RKO (cell line): ENCODE measurements around the gene CCDC34.
"Not testable (repeated sequence)": the region's sequence is repeated elsewhere in the genome, so short reads cannot be mapped to it uniquely, and the experiment has no call there.

Experiments
- DNase-seq: peaks from one replicate; pipeline ENCODE4 v3.0.0-alpha.2; 2016; ENCODE audit warnings: low spot score

The CCDC34 gene

GRCh38 chr11:27361649-27362431, 1.2 kb downstream of the CCDC34 start:
- DNase-seq: peak; percentile 18

DNA sequence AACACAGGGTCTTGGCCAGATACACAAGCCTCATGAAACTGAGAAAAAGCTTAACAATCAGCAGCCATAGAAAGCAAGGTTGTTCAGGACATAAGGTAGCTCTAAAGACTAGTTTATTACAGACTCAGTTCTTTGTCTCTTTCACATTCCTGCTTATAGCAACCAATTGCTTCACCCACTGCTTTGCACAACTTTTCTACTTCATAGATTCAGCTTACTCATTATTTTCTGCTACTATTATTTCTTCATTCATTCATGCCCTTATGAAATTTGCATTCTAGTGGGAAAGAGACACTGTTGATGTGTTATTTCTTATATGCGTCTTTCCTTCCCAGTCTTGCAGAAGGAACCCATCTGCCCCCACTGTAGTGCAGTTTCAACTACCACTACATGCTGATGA, 4.7 kb downstream of the CCDC34 start:
- no peak for DNase-seq

GRCh38 chr11:27357250-27357649, 5.8 kb downstream of the CCDC34 start:
- no peak for DNase-seq

DNA sequence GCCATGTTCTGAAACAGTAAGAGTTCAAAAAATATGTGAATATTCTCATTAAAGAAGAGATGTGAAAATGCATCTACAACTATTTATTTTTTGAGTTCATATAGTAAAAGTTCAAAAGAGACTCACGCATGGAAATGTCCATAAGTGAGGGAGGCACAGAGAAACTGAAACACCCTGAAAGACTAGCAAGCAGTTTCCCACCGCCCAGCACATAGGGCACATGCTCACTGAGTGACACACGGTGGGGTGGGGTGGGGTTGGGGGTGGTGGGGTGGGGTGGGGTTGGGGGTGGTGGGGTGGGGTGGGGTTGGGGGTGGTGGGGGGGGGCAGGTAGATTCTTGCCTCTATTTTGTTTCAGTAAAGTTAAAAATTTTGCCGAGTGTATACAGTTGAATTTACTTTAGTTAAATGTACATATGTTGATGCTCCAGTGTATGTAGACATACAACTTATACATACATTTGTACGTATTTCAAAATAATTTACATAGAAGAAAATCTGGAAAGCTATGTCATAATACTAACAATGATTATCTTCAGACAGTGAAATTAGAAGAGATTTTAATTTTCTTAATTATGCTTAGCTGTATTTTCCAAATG, 6.3 kb downstream of the CCDC34 start:
- no peak for DNase-seq

- DNase-seq: no peak
These were observed 7.4 kb downstream of the CCDC34 start for GRCh38 chr11:27355575-27356104.

- DNase-seq: no peak
These were observed 8.6 kb downstream of the CCDC34 start for GRCh38 chr11:27354359-27354965.

DNA sequence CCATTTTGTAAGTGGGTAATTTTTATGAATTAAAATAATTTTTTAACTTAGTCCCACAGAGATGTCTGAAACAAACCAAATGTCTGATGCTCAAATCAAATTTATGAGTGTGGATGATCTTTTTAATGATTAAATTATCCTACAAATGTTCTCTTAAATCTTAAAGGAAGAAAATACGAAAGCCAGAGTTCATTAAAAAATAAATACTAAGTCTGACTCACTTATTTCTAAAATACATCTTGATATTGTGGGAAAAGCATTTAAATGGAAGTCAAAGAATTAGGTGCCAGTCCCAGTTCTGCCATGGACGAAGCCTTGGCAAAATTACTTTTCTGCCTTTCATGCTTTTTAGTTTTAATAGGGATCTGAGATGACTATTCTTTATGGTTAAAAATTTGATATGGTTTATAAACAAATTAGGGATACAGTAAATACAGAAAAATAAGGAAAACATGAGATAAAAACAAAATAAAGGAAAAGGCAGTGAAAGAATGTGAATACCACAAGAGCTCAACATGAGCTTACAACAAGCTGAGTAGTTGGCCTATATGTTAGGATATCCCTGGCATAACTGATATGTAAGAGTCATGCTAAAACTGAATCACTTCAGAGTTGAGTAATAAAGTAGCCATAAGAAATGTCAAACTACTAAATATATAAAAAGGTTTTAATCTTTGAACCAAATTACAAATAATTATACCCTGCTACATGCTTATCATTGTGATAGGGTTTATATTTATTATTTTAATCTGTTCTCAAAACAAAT, 9.2 kb downstream of the CCDC34 start:
- DNase-seq: peak; percentile 43

DNA sequence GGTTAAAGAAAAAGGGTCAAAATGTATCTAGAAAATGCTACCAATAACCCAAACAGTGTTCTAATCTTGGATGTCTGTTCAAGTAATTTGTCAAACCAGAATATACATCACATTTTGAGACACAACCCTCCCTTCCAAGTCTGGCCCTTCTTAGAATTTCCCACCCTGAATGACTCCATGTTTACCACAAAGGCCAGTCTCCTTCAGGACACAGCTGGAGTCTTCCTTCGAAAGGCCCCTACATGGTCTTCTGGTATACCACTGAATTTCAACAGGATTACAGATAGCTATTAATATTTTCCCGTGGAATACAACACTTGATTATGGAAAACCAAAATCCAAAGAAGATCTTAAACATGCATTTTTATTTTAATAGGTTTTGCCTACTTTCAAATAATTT, 10.2 kb downstream of the CCDC34 start:
- DNase-seq: no peak

DNA sequence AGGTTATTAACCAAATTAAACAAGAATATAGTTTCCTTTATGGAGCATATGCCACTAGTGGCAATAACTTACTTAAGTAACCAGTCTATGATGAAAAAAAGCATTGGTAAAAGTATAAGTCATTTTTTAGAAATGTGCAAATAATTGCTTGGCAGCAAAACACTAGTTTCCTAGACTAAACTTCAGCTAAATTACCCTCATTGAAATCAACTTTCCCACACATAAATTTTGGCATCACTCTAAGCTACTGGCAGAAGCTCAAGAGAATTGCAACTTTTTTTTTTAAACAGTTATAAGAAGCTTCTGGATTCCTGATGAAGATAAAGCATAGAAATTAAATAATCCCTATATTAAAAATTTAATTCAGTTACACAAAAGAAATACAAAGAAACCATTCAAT, 12.5 kb downstream of the CCDC34 start:
- DNase-seq: no peak

- no peak for DNase-seq
These were observed 13.1 kb downstream of the CCDC34 start for GRCh38 chr11:27349919-27350318.

- no peak for DNase-seq
These were observed 14.6 kb downstream of the CCDC34 start for GRCh38 chr11:27348340-27348873.

GRCh38 chr11:27347359-27348339, 15.4 kb downstream of the CCDC34 start:
- no peak for DNase-seq

DNA sequence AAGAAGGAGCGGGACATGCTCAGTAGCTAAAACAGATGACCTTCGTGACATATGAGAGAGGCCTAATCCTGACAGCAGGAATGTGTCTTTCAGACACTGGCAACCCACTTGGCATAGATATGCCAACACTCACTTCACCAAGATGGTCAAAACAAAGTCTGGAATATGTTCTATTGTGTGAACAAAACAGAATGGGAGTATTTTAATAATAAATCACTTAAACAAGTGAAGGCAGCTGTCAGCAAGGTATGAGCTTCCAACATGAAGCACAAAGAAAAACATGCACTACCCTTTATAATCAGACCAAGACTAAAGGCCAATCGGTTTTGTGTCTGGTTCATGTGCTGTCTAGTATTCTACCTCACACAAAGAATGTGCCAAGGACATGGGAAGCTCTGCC, 23.1 kb downstream of the CCDC34 start:
- no peak for DNase-seq

- DNase-seq: not testable (repeated sequence)
These were observed 28.3 kb downstream of the CCDC34 start for GRCh38 chr11:27334764-27335163.

- no peak for DNase-seq
These were observed 31.0 kb downstream of the CCDC34 start for GRCh38 chr11:27331981-27332380.

DNA sequence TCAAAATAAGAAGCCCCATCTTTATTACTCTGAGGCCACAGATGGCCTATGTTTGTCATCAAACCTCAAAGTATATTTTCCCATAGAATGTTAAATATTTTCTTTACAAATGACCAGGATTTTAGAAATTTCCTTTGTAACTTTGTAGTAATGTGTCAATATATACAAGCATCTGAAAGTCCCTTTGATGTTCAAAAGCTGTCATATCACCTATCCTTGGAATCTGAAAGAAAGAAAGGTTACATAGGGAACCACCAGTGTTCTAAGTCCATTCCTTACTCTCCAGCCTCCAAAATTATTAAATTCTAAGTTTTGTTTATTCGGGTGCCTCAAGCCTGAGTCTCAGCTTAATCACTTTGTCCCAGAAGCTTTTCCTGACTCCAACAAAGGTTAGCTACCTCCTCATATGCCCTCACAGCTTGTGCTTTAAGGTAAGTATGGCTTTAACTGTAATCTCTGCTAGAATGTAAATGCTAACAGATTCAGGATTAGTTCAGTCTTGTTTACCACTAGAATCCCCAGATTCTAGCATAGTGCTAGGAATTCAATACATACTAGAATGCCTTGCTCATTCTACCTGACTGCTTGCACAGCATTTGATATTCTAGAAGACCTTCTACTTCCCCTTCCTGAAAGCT, 32.3 kb downstream of the CCDC34 start:
- no peak for DNase-seq

- no peak for DNase-seq
These were observed 33.0 kb downstream of the CCDC34 start for GRCh38 chr11:27329867-27330632.

DNA sequence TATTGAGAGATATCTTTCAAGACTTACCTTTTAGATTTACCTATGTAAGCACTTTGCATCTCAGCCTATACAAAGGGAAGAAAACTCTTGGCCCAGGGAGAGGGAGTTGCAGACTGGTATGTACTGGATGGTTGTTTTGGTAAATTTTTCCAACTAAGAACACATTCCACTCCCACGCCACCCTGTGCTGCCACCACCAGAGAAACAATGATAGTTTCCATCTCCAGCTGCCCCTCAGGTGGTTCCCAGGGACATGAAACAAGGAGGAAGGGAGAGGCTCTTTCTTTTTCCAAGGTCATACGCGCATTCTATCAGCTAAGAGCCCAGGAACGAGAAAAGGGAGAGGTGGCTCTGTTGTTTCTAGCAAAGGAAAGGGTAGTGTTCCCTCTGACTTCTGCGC, 34.4 kb downstream of the CCDC34 start:
- DNase-seq: no peak

DNA sequence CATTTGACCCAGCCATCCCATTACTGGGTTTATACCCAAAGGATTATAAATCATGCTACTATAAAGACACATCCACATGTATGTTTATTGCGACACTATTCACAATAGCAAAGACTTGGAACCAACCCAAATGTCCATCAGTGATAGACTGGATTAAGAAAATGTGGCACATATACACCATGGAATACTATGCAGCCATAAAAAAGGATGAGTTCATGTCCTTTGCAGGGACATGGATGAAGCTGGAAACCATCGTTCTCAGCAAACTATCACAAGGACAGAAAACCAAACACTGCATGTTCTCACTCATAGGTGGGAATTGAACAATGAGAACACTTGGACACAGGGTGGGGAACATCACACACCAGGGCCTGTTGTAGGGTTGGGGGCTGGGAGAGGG, 36.0 kb downstream of the CCDC34 start:
- not testable (repeated sequence) for DNase-seq

DNA sequence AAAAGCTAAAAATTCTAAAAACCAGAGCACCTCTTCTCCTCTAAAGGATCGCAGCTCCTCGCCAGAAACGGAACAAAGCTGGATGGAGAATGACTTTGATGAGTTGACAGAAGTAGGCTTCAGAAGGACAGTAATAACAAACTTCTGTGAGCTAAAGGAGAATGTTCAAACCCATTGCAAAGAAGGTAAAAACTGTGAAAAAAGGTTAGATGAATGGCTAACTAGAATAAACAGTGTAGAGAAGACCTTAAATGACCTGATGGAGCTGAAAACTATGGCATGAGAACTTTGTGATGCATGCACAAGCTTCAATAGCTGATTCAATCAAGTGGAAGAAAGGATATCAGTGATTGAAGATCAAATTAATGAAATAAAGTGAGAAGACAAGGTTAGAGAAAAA, 40.8 kb downstream of the CCDC34 start:
- not testable (repeated sequence) for DNase-seq
